ENCODE measurements around the gene HJURP. TPM values are rescaled to one million over a fixed set of nuclear protein-coding genes. Genes with fewer than 3 reads are reported as not detected.

HJURP gene
- total RNA-seq, 2 experiments from 2014 or later = 139 to 141 TPM

DNA sequence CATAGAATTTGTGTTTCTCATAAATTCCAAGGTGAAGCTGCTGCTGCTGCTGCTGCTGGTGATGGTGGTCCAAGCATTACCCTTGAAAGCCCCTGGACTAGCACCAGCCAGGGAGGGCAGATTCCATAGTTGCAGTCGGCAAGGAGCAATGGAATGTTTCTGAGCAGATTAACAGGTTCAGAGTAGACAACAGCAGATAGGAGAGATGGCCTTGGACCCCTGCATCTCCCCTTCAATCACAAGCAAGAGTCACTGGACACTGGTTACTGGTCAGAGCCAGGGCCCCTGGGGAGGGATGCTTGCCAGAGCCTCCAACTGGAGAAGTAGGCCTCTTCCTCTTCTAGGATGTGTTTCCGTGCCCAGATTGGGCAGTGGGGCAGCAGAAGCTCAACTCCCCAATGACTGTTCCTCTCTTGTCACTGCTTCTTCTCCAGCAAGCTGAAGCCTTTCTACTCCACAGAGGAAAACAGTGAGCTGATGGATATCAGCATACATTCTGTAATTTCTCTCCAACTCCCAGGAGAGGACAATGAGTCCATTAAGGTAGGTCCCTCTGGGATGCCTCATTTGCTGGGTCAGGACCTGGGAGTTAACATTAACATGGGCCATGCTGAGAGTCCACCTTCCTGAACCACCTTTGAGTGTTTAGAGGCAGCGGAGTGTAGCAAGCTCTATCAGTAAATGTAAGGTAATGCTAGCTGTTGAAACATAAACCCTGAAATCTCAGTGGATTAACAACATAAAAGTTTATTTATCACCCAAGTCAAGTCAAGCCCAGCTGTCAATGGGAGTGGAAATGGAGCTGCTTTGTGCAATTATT, 40.9 kb downstream of the HJURP start:
- Mint-ChIP-seq H3K9me3 (no peaks in the 10 kb centered on the region), H3K36me3 (ENCODE audit: low read depth) (no peaks in the 10 kb centered on the region), H3K4me3 (no peak overlapping the region), H3K4me1 (no peaks in the 10 kb centered on the region), H3K27ac (no peak overlapping the region), H3K27me3 (peaks cover 7% of the 10 kb centered on the region)
- CTCF ChIA-PET = interaction anchor here (0.6 to 1.0 kb wide), 4 partner anchors 11 to 50 kb away, joined by 3 to 5 read pairs (median 4); no protein-coding TSS in a partner anchor
- no peak for DNase-seq
- POLR2A ChIA-PET = no interaction called here

DNA sequence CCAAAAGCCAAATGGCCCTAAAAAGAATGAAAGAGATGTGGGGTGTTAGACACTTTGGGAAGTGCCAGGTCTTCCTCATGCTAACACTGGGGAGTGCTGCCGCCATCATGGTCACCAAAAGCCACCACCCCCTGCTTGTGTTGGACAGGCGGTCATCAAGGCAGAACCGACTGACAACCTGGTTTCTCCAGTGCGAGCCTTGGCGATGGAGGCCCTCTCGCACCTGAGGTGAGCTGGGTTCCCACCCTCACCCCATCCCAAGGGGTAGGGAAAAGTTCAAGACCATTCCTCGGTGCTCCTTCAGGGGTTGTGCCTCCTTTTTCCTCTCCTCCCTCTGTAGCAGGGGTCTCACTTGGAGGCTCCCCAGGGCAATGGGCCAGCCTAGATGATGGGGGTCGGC, 42.6 kb downstream of the HJURP start:
- H3K27ac Mint-ChIP-seq = no peak overlapping the region
- peaks cover 7% of the 10 kb centered on the region for H3K27me3 Mint-ChIP-seq
- no peaks in the 10 kb centered on the region for H3K36me3 Mint-ChIP-seq (ENCODE audit: low read depth)
- no peaks in the 10 kb centered on the region for H3K4me1 Mint-ChIP-seq
- ChIA-PET POLR2A (no interaction called here), CTCF (no interaction called here)
- H3K4me3 Mint-ChIP-seq = no peak overlapping the region
- DNase-seq = no peak
- no peaks in the 10 kb centered on the region for H3K9me3 Mint-ChIP-seq

DNA sequence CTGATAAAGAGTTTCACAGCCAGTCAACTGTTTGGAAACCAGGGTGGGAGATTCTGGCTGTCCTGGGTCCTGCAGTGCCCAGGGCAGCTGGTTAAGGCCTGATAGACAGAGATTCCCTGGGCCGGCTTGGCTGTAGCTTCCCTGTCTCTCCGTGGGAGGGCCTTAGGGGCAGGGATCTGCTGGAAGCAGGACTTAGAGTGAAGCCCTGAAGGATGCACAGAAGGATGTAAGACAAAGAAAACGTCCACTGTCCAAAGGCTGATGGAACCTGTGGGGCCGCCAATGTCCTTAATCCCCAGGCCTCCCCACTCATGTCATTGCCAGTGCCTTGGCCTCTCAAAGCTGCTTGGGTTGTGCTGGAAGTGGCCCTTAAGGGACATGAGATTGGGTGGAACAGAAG, 43.2 kb downstream of the HJURP start:
- peaks cover 7% of the 10 kb centered on the region for H3K27me3 Mint-ChIP-seq
- no peak overlapping the region for H3K4me3 Mint-ChIP-seq
- H3K9me3 Mint-ChIP-seq = no peaks in the 10 kb centered on the region
- no peaks in the 10 kb centered on the region for H3K36me3 Mint-ChIP-seq (ENCODE audit: low read depth)
- no peak for DNase-seq
- POLR2A ChIA-PET = interaction anchor here (0.6 kb wide), 1 partner anchor 298 kb away, joined by 4 read pairs; no protein-coding TSS in a partner anchor
- CTCF ChIA-PET = no interaction called here
- H3K27ac Mint-ChIP-seq = no peak overlapping the region
- no peaks in the 10 kb centered on the region for H3K4me1 Mint-ChIP-seq

DNA sequence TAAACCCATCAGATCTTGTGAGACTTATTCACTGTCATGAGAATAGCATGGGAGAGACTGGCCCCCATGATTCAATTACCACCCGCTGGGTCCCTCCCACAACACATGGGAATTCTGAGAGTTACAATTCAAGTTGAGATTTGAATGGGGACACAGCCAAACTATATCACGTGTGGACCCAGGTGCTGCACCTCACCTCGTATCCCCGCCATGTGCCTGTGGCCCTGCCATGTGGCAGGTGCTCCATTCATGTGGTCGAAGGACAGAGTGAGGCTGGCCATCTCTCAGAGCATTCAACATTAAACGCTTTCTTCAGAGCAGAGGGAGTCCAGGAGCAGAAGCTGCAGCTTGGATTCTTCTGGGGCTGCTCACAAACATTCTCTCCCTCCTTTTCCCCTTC, 44.0 kb downstream of the HJURP start:
- DNase-seq = no peak
- Mint-ChIP-seq H3K9me3 (no peaks in the 10 kb centered on the region), H3K4me1 (no peaks in the 10 kb centered on the region), H3K4me3 (no peak overlapping the region), H3K27ac (no peak overlapping the region), H3K27me3 (peaks cover 5% of the 10 kb centered on the region), H3K36me3 (ENCODE audit: low read depth) (no peaks in the 10 kb centered on the region)
- POLR2A ChIA-PET = no interaction called here
- CTCF ChIA-PET = no interaction called here

DNA sequence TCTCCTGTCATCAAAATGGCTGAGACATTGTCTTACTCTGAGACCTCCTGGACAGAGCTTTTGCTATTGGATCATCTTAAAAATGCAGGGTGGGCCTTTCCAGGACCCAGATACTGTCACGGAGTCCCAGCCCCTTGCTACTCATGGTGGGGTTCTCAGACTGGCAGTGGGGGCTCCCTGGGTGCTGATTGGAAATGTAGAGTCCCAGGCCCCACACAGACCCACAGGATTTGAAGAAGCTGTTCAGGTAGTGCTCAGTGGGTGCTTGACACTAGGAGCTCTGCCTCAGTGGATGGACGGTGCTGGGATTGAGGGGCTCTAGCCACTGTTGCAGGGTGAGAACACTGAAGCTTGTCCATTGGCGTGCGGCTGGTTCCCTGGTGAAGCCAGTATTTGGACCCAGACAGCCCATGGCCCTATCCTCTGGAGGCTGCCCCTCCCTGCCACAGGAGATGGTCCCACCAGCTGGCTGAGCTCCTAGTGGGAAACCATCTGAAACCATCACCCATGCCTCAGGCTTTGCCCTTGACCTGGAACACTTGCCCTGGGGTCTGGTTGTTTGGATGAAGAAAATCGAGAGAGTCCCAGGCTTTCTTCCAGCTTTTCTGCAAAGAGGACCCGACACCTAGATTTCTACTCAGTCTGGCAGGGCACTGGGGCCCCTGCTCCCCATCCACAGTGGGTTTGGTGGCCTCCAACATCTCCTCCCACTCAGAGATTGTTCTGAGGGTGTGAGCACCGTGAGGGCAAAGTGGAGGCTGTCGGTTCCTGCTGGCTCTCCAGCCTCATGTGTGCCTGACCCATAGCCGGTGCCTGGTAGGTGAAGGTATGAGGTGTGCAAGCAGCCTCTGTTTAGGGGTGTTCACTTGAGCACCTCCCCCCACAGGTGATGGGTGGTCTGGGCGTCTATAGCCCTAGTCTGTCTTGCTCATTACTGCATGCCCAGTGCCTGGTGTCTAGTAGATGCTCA, 46.1 kb downstream of the HJURP start:
- H3K36me3 Mint-ChIP-seq (ENCODE audit: low read depth) = no peaks in the 10 kb centered on the region
- H3K4me3 Mint-ChIP-seq = no peak overlapping the region
- ChIA-PET CTCF (interaction anchor here (0.6 kb wide), 1 partner anchor 19 kb away, joined by 4 read pairs; no protein-coding TSS in a partner anchor), POLR2A (no interaction called here)
- no peak overlapping the region for H3K27ac Mint-ChIP-seq
- no peaks in the 10 kb centered on the region for H3K9me3 Mint-ChIP-seq
- no peaks in the 10 kb centered on the region for H3K27me3 Mint-ChIP-seq
- no peaks in the 10 kb centered on the region for H3K4me1 Mint-ChIP-seq
- no peak for DNase-seq

DNA sequence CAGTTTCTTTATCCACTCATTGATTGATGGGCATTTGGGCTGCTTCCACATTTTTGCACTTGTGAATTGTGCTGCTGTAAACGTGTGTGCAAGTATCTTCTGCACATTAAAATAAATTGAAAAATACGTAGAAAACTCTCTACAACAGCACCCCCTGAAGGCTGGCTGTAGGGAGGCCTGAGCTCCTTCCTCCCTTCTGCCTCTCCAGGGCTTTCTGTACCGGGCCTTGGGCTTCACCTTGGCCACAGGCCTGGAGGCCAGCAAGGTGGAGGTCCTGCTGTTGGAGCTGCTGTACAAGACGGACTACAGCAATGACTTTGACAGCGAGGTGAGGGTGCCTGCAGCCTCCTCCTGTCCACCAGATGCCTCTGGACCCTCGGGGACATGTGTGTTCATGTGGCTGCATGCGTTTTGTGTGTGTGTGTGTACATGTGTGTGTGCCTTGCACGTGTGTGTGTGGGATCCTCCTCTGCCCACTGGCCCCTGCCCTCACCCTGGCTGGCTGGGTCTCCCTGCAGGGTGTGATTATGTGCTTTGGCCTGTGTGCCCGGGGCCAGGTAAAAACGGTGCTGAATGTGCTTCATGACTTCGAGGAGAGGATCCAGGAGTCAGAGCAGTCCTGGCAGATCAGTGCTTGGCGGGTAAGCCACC, 47.0 kb downstream of the HJURP start:
- Mint-ChIP-seq H3K4me1 (no peaks in the 10 kb centered on the region), H3K9me3 (no peaks in the 10 kb centered on the region), H3K4me3 (no peak overlapping the region), H3K27me3 (no peaks in the 10 kb centered on the region), H3K27ac (no peak overlapping the region), H3K36me3 (ENCODE audit: low read depth) (no peaks in the 10 kb centered on the region)
- CTCF ChIA-PET = interaction anchor here (0.6 kb wide), 1 partner anchor 19 kb away, joined by 4 read pairs; no protein-coding TSS in a partner anchor
- no peak for DNase-seq
- POLR2A ChIA-PET = no interaction called here

DNA sequence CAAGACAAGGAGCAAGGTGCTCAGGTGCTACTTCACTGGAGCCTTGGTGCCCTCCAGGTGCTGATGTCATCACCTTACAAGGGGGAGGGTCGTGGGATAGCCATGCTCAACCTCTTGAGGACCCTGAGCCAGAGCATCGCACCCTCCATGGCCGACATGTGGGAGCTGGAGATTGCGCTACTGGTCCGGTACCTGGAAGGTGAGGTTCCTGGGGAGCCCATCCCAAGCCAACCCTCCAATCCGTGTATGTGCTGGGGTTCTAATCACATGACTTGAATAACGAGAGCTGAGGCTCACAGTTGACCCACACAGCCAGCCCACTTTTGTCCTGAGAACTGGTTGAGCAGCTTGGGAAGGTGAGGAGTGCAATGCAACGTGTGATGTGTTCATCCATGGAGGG, 50.3 kb downstream of the HJURP start:
- no peak overlapping the region for H3K27ac Mint-ChIP-seq
- POLR2A ChIA-PET = no interaction called here
- DNase-seq = no peak

DNA sequence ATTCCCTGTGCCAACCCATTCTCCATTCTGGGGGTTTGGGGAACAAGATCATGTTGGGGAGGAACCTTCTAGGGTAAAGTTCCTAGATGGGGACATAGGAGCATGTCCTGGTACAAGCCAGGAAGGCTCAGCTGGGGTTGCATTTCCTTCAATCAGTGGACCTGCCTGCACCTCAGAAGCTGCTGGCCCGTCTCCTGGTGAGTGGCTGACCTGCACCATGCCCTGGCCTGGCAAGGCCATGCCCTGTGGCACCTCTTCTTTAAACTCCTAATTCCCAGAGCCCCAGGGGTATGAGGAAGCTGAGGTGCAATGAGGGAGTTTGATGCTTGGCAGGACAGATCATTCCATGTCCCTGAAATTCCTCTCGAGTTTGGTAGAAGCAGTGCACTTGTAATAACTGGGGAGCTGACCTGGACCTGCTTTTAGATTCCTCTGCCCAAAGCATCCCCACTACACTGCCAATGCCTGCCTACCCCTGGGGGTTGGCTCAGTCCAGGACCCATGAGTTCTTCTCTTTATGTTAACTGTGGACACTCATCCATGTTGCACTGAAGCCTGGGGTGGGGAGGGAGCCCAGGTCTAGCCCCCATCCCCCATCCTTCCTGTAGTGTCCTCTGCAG, 50.9 kb downstream of the HJURP start:
- H3K4me3 Mint-ChIP-seq = no peak overlapping the region
- ChIA-PET CTCF (no interaction called here), POLR2A (no interaction called here)
- H3K27me3 Mint-ChIP-seq = no peaks in the 10 kb centered on the region
- no peaks in the 10 kb centered on the region for H3K4me1 Mint-ChIP-seq
- no peaks in the 10 kb centered on the region for H3K9me3 Mint-ChIP-seq
- H3K27ac Mint-ChIP-seq = no peak overlapping the region
- no peak for DNase-seq
- no peaks in the 10 kb centered on the region for H3K36me3 Mint-ChIP-seq (ENCODE audit: low read depth)

More for the DNA sequence above, 50.3 kb downstream of the HJURP start:
- Mint-ChIP-seq H3K4me1 (no peaks in the 10 kb centered on the region), H3K27me3 (no peaks in the 10 kb centered on the region), H3K9me3 (no peaks in the 10 kb centered on the region), H3K36me3 (ENCODE audit: low read depth) (no peaks in the 10 kb centered on the region), H3K4me3 (no peak overlapping the region)
- CTCF ChIA-PET = interaction anchor here (0.7 kb wide), 1 partner anchor 11 kb away, joined by 3 read pairs; no protein-coding TSS in a partner anchor

DNA sequence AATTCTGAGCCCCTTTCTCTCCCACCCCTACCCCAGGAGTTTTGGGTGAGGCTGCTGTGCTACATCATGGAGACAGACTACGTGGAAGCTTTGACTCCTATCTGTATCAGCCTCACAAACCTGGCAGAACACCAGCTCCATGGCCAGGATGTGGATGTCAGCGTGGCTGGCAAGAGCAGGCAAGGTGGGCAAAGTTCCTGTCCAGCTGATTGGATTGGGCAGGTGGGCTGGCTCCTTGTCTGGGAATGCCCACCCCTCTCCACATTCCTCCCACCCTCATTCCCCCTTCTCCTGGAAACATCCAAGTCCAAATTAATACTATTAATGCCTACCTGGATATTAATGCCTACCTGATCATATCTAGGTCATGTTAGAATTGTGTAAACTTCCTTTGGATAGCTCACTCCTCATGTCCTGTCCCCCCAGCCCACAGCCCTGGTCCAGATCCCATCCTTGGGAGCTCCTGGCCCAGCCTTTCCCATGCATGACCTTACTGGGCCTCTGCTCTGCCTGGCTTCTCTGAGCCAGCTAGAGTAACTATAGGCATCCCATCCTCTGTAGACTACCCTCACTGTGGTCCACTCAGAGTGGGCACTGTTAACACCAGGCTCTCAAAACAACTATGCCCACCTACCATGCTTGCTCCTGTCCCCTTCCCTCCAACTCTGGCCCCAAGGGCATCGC, 52.1 kb downstream of the HJURP start:
- POLR2A ChIA-PET = no interaction called here
- CTCF ChIA-PET = interaction anchor here (0.5 kb wide), 1 partner anchor 611 kb away, joined by 3 read pairs; no protein-coding TSS in a partner anchor
- H3K27me3 Mint-ChIP-seq = no peaks in the 10 kb centered on the region
- no peak for DNase-seq
- no peak overlapping the region for H3K4me3 Mint-ChIP-seq
- no peaks in the 10 kb centered on the region for H3K36me3 Mint-ChIP-seq (ENCODE audit: low read depth)
- no peak overlapping the region for H3K27ac Mint-ChIP-seq
- no peaks in the 10 kb centered on the region for H3K4me1 Mint-ChIP-seq
- no peaks in the 10 kb centered on the region for H3K9me3 Mint-ChIP-seq

DNA sequence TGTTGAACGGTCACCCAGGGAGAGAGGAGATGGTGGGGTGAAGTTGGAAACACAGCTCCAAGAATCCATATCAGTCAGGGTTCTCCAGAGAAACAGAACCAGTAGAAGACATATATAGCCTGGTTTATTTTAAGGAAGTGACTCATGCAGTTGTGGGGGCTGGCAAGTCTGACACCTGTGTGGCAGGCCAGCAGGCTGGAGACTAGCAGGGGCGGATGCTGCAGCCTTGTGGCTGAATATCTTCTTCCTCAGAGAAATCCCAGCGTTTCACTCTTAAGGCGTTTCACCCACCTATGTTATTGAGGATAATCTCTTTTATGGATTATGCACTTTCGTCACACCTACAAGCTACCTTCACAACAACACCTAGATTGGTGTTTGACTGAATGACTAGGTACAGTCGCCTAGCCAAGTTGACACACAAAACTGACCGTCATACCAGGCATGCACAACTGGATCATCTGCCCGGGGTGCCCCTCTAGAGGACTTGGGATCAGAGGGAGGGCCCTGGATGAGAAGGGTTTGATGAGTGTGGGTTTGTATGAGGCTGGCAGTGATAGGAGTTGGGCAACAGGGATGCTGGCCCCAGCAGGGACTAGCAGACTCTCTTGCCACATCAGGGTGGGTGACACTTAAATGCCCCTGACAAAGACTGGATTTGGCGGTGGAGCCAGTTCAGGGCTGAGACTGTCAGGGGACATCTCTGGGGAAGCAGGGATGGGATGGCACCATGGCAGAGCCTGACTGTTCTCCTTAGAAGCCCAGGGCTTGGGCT, 52.8 kb downstream of the HJURP start:
- Mint-ChIP-seq H3K9me3 (no peaks in the 10 kb centered on the region), H3K27ac (no peak overlapping the region), H3K27me3 (no peaks in the 10 kb centered on the region), H3K36me3 (ENCODE audit: low read depth) (no peaks in the 10 kb centered on the region), H3K4me3 (no peak overlapping the region), H3K4me1 (no peaks in the 10 kb centered on the region)
- no peak for DNase-seq
- ChIA-PET CTCF (interaction anchor here (0.5 kb wide), 1 partner anchor 612 kb away, joined by 3 read pairs; no protein-coding TSS in a partner anchor), POLR2A (no interaction called here)

DNA sequence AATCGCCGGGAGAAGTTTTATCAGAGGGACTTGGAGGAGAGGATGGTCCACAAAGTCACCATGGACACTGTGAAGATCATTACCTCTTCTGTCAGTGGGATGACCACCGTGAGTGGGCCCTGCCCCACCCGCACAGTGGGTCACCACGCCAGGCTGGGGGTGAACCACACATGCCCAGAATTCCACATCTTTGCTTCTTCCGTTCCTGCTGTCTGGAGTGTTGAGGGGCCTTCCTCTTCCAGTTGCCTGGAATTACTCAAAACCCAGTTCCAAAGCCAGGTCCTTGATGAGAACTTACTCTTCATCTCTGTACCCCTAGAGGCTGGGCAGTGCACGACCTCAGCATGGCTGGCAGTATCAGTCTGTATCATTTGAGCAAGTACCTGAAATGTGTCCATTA, 54.1 kb downstream of the HJURP start:
- no peaks in the 10 kb centered on the region for H3K9me3 Mint-ChIP-seq
- no peaks in the 10 kb centered on the region for H3K36me3 Mint-ChIP-seq (ENCODE audit: low read depth)
- H3K27me3 Mint-ChIP-seq = no peaks in the 10 kb centered on the region
- H3K27ac Mint-ChIP-seq = no peak overlapping the region
- no peak for DNase-seq
- H3K4me3 Mint-ChIP-seq = no peak overlapping the region
- ChIA-PET POLR2A (no interaction called here), CTCF (no interaction called here)
- no peaks in the 10 kb centered on the region for H3K4me1 Mint-ChIP-seq
